Stimulated activated CD8-positive, alpha-beta memory T cell treated with anti-CD3 and anti-CD28 coated beads, Interleukin-7, amount 100 ng/mL, for 4 hours (primary cell): ENCODE results near the gene PRKG1.
"Not testable (repeated sequence)": the region's sequence is repeated elsewhere in the genome, so short reads cannot be mapped to it uniquely, and the experiment has no call there.

Source experiments
- DNase-seq, 2 donors: peaks; one replicate each; pipeline ENCODE4 v3.0.0-alpha.2; 2020; ENCODE audit warnings: low read depth in 2 of 2

Gene PRKG1

GRCh38 chr10:51321980-51322379 is 247.7 kb downstream of the PRKG1 start:
- DNase-seq, result no peak

DNA sequence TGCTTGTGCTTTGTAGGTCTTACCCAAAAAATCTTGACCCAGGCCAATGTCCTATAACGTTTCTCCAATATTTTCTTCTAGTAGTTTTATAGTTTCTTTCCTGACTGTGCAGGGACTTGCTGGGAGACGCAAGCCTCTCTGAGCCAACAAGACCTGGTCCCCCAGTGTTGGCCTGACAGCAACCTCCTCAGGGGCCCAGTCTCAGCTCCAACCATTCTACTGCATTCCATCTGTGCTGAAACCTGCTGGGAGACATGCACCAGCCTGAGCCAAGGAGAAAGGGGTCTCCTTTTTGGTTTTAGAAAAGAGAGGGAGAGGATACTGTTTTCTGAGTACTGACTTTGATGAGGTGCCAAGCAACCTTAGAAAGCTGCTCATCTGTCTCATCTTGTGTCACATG is 251.4 kb downstream of the PRKG1 start:
- DNase-seq, result no peak

DNA sequence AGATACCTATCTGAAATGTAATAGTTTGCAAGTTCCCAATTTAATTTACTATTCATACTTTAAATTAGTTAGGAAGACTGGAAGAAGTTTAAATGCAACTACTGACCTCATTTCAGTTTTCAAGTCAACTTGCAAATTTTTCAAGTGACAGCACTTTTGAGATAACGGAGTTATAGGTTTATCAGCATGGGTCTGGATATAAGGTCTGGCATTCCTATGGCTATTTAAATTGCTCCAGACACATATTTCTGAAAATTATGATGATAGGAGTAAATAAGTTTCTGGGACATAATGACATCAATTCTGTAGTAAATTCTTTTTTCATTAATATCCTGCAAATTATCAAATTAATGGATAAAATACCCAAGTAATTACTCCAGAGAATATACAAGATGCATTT is 251.9 kb downstream of the PRKG1 start:
- DNase-seq, result no peak

DNA sequence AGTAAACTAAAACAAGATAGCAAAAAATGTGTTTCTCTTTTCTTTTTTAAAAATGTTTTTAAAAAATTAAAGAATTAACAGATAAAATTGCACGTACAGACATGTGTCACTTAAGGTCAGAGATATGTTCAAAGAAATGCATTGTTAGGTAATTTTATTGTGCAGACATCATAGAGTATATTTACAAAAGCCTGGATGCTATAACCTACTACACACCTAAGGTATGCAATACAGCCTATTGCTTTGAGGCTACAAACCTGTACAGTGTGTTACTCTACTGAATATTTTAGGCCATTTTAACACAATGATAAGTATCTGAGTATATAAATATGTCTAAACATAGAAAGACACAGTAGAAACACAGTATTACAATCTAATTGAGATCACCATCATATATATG is 253.1 kb downstream of the PRKG1 start:
- no peak for DNase-seq

GRCh38 chr10:51340366-51340765 is 266.1 kb downstream of the PRKG1 start:
- no peak for DNase-seq

DNA sequence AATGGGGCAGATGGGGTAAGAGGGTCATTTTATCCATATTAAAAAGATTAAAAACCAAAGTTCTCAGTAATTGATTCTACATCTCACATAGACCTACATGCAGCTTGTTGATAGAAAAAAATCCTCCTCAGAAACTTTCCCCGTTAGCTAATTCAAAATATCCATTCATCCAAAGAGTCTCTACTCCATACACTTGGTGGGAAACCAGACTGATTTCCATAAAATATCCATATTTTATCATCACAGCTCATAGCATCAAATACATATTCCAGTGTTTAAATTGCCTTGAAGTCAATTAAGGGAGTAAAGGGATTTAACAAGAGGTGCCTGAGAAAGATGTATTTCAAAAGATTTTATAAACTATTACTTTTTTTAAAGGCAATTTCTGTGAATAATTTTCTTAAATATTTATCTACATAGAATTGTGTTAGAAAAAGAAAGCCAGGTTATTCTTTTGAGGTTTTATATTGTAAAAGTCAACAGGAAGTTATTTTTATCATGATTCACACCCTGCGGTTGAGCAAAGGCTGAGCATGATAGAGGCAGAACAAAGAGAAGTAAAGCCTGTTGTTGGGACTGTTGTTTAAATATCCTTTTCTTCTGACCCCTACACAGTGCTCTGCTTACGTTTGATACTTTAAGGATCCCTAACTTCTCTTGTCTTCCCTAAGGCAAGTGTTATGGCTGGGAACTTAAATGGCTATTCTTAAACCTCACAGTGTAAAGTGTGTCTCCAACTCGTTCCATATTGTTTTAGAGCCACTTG is 266.7 kb downstream of the PRKG1 start:
- DNase-seq, result no peak

- DNase-seq, result not testable (repeated sequence)
Measured at GRCh38 chr10:51341745-51342144, 267.5 kb downstream of the PRKG1 start.

DNA sequence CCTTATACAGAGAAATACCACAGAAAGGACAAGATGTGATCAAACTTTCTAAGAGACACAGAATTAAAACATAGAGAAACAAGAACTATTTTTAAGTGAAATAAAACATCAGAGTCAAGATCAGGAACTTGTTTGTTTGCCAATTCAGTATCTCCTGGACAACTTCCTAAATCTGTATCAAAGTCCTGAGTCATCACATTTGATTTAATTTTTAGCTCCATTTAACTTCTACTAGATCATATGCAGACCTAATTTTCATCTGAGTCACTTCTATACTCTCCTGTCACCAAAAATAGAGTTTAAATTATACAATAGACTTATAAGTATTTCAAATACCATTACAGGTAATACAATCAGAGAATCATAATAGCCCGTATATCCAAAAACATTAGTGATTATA is 268.1 kb downstream of the PRKG1 start:
- no peak for DNase-seq

DNA sequence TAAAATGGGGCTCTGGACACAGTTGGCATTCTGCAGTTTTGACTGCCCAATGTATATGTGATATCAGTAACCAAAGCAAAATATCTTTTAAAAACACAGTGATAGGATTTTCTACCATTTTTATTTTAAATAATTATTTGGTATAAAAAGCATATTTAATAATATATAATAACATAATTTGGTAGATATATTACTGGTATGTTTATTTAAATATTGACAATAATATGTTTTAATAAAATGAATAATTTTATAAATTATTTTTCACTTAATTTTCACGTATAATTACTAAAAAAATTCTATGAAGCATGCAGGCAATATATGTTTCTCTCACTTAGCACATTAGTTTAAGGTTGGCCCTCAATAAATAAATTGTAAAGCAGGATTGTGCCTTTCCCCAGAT is 269.1 kb downstream of the PRKG1 start:
- DNase-seq, result no peak

DNA sequence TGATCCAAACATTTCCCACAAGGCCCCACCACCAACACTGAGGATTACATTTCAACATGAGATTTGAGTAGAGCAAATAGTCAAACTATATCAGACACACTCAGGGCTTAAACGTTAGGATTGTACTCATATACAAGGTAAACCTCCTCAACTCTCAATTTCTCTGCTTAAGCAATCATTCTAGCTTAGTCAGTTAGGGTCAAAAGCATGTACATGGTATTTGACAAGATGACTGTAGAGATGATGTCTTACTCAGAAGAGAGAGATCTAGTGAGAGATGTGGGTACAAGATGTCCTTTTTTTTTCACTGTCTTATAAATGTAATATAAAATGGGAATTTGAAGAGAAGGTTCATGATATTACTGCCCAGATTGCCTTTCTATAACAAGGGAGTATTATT is 270.1 kb downstream of the PRKG1 start:
- no peak for DNase-seq

- no peak for DNase-seq
Measured at GRCh38 chr10:51348622-51349021, 274.3 kb downstream of the PRKG1 start.

GRCh38 chr10:51357170-51357569 is 282.9 kb downstream of the PRKG1 start:
- no peak for DNase-seq

DNA sequence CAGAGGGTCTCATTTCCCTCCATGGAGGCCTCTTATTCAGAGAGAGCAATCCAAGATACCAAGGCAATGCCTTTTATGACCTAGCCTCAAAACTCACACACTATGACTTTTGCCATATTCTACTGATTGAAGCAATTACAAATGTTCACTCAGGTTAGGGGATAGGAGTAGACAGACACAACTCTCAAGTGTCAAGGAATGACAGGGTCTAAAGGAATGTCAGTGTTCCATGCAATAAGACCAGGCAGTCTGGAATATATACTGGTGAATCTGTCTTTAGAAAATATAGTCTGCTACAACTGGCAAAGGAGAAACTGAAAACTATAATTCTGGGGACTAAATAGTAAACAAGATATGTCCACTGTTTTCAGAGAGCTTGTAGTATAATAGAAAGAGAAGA is 283.9 kb downstream of the PRKG1 start:
- DNase-seq, result no peak

- DNase-seq, result no peak
Measured at GRCh38 chr10:51363415-51363814, 289.1 kb downstream of the PRKG1 start.

DNA sequence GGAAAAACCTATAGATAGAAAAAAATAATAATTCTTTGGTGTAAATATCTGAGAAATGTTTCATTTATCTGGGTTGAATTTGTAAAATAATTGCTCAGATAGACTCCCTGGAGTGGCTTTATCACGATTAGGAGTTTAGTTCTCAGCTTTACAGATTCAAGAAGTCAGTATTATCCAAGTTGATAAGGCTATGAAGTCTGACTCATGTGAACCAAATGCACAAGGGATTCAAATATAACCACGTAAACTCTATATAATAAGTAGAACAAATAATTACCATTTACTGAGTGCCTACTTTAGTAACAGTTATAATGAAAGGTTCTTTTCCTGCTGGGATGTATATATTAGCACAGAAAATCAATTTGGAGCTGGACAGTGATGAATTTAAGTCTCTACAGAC is 290.4 kb downstream of the PRKG1 start:
- DNase-seq, result no peak

DNA sequence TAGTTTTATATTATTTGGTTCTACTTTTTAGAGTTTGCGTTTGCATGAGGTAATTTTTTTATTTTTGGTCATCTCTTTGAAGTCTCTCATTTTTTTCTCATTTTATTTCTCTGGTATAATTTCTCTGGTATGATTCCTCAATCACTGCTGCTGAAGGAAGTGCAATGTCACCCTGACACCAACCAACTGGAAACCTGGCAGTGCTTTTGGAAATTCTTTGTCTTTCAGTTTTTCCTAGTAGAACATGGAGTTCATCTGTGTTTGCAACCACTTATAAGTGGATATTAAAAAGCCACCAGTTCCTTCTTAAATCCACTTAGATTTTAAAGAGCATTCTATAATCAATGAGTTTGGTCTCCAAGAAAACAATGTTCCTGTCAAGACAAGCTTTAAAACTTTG is 291.8 kb downstream of the PRKG1 start:
- DNase-seq, result no peak

DNA sequence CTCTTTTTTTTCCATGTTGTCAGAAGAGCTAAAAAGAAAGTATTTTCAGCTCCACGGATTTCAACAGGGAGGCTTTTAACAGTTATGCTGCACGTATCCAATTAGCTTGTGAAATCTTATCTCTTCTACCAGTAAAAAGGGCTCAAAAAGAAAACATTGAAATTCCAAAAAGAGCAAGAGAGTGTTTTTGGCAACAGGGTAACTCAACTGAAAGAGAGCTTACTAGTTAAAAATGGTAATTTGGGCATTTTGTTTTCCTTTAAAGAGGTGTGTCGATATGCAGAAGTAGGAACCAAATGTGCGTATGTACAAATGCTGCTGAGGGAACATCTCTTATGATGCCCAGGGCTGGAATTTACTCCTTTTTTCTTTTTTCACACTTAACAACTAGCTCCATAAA is 292.8 kb downstream of the PRKG1 start:
- no peak for DNase-seq

GRCh38 chr10:51367694-51368093 is 293.4 kb downstream of the PRKG1 start:
- DNase-seq, result no peak

GRCh38 chr10:51368943-51369342 is 294.7 kb downstream of the PRKG1 start:
- DNase-seq, result no peak

DNA sequence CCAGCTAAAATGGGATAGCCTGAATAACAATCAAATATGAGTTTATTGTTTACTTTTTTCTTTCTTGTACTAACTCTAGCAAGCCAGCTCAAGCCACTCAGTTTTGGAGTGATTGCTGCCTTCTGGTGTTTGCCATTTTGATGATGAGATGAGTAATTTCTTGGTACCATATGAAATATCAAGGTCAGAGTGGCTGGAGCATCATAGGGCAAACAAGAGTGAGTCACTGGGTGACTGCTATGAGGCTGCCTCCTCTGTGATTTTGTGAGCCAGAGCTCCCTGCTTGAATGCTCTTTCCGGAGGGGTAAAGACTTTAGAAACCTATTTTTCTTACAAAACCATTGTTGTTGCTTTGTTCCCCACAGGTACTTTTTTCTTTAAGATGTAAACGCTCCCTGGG is 295.6 kb downstream of the PRKG1 start:
- DNase-seq, result no peak

GRCh38 chr10:51371743-51372142 is 297.5 kb downstream of the PRKG1 start:
- no peak for DNase-seq

- DNase-seq, result no peak
Measured at GRCh38 chr10:51375790-51376189, 301.5 kb downstream of the PRKG1 start.

- DNase-seq, result no peak
Measured at GRCh38 chr10:51377070-51377931, 303.0 kb downstream of the PRKG1 start.
